Stimulated activated memory B cell treated with anti-CD40 and anti-IgM and Interleukin-4, amounts not matched to agents 10 μg/mL and 1 μg/mL and 100 μg/mL, for 72 hours (primary cell): ENCODE data around the gene SOCS1.
A peak's percentile ranks its signal among the peaks of the same experiment; 100 is the strongest.

Source experiments
- ATAC-seq: fragments of 150-1000 bp; cut with Tn5 transposase; 2 replicates; pipeline ENCODE4 v1.10.0; 2021
- H3K27ac Mint-ChIP-seq: one replicate; pipeline ENCODE4 v1.8.0; 2022; ENCODE audit warnings: mild to moderate bottlenecking, mixed read lengths
- H3K27me3 Mint-ChIP-seq: one replicate; pipeline ENCODE4 v1.8.0; 2022; ENCODE audit warnings: mixed read lengths
- H3K36me3 Mint-ChIP-seq: one replicate; pipeline ENCODE4 v1.8.0; 2022; ENCODE audit warnings: mixed read lengths
- H3K4me1 Mint-ChIP-seq: one replicate; pipeline ENCODE4 v1.8.0; 2022; ENCODE audit warnings: mixed read lengths
- H3K4me3 Mint-ChIP-seq: one replicate; pipeline ENCODE4 v1.8.0; 2022; ENCODE audit warnings: mild to moderate bottlenecking, moderate library complexity, mixed read lengths
- H3K9me3 Mint-ChIP-seq: one replicate; pipeline ENCODE4 v1.8.0; 2022; ENCODE audit warnings: mixed read lengths

SOCS1 gene

DNA sequence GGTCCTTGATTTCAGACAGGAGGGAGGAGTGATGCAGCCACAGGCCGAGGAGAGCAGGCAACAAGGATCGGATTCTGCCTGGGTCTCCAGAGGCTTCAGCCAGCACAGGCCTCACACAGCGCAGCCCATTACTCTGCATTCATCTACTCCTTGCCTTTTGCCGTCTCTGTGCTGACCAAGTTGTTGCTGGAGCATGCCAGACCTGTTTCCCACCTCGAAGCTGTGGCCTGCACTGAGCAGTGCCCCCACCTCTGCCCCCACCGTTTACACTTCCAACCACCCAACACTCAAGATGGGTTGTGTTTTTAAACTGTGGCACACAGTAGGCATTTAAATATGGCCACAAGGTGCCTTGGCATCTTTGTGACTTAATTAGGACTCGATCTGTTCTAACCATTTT, 19.0 kb upstream of the SOCS1 start:
- Mint-ChIP-seq H3K4me3 (no peak overlapping the region), H3K4me1 (peaks cover 15% of the 10 kb centered on the region), H3K27ac (no peak overlapping the region), H3K36me3 (no peaks in the 10 kb centered on the region), H3K9me3 (no peaks in the 10 kb centered on the region), H3K27me3 (no peaks in the 10 kb centered on the region)
- ATAC-seq = no peak

DNA sequence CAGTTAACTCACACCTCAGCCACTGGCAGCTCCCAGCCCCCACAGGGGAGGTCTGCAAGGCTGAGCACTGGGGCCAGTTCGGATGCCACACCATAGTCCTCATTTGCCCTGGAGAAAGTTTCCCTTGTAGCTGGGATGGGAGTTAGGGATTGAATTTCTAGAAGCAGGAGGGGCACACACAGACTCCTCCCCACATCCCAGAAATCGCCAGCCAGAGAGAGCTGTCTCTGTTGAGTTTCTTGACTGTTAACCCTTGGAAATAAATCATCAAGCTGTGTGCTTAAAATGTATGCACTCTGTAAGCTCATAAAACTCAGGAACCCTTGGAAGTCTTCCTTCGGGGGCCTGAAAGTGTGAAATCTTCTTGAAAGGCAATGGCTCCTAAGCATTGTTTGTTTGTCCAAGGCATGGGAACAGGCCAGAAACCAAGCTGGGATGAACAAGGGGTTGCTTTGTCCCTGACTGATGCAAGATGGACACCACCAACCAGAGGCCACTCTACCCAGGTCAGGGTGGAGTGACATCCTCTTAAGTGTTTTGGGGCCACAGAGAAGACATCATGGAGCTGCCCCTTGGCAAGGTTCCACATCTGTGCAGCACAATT, 17.8 kb upstream of the SOCS1 start:
- no peaks in the 10 kb centered on the region for H3K27me3 Mint-ChIP-seq
- H3K36me3 Mint-ChIP-seq = no peaks in the 10 kb centered on the region
- H3K4me1 Mint-ChIP-seq = peaks cover 3% of the 10 kb centered on the region
- H3K4me3 Mint-ChIP-seq = no peak overlapping the region
- H3K27ac Mint-ChIP-seq = no peak overlapping the region
- H3K9me3 Mint-ChIP-seq = no peaks in the 10 kb centered on the region
- no peak for ATAC-seq

DNA sequence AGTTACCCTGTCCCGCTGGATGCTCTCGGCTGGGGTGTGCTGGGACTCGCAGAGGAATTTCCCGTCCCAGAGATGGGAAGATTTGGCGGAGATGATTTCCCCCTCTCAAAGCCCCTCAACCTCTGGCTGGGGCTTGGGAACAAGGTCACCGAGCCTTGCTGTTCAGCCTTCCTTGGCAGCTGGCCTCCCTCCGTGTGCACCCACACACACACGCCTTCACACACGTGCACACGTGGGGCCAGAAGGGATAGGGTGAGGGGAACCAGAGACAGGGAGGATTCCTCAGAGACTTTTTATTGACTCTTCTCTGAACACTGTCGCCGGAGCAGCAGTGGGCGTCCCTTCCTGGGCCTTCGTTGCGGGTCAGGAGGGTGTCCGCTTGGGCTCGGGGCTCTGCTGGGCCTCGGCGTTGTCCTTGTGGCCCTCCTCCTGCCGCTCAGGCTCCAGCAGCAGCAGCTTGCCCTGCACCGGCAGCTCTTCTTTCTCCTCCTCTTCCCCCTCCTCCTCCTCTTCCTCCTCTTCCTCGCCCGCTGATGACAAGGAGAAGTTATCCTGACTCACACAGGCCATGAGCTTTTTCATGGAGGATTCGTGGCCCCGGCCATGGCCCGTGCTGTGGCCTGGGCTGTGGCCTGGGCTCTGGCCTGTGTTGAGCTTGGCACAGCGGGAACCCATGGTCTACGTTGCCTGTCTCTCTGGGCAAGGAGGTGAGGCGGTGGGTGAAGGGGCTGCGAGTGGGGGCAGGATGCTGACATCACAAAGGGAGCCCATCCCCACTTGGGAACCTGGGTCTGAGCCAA, 17.1 kb upstream of the SOCS1 start, which contains the start of gene PRM3:
Gene PRM3, minus strand, starts transcription at position 709 of the 800 bp plus-strand sequence. Its CDS starts 34 bp downstream, at position 675.
- no peak within 1 kb of the TSS for H3K4me3 Mint-ChIP-seq
- H3K27ac Mint-ChIP-seq = no peak within 1 kb of the TSS
- no peaks in the 10 kb centered on the region for H3K36me3 Mint-ChIP-seq
- no peaks in the 10 kb centered on the region for H3K4me1 Mint-ChIP-seq
- no peaks in the 10 kb centered on the region for H3K9me3 Mint-ChIP-seq
- no peak for ATAC-seq
- H3K27me3 Mint-ChIP-seq = no peaks in the 10 kb centered on the region

DNA sequence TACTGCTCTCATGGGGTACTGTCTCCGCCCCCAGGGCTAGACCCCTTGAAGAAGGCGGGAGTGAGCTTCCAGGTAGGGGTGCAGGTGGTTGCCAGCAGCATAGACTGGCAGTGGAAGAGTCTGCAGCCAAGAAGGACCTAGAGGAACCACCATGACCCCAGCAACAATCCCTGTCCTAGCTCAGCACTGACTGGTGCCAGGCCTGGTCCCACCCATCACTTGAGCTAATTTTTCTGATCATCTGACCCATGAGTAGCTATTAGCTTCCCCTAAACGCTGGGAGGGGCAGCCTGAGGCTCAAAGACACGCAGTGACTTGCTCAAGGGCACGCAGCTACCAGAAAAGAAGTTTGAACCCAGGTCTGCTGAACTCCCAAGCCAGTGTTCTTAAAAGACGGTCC, 16.5 kb upstream of the SOCS1 start:
- no peak overlapping the region for H3K4me3 Mint-ChIP-seq
- H3K27ac Mint-ChIP-seq = no peak overlapping the region
- no peak for ATAC-seq
- H3K9me3 Mint-ChIP-seq = no peaks in the 10 kb centered on the region
- no peaks in the 10 kb centered on the region for H3K4me1 Mint-ChIP-seq
- no peaks in the 10 kb centered on the region for H3K27me3 Mint-ChIP-seq
- H3K36me3 Mint-ChIP-seq = no peaks in the 10 kb centered on the region

DNA sequence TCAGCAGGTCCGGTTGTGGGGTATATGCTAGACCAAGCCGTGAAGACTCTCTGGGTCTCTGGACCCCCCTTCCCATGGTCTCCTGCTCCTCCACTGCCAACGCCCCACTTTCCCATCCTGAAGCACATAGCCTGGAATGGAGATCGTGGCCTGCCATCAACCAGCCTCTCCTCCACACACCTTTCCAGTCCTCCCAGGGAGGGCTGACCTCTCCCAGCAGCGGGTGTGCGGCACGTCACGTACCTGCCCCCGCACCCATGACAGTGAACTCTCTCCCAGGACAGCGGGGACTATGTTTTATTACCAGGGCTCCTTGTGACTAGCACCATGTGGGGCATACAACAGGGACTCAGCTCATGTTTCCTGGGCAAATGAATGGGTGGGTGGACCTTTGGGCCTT, 15.6 kb upstream of the SOCS1 start:
- Mint-ChIP-seq H3K4me1 (no peaks in the 10 kb centered on the region), H3K27me3 (no peaks in the 10 kb centered on the region), H3K9me3 (no peaks in the 10 kb centered on the region), H3K36me3 (no peaks in the 10 kb centered on the region), H3K27ac (no peak overlapping the region), H3K4me3 (no peak overlapping the region)
- ATAC-seq = no peak

DNA sequence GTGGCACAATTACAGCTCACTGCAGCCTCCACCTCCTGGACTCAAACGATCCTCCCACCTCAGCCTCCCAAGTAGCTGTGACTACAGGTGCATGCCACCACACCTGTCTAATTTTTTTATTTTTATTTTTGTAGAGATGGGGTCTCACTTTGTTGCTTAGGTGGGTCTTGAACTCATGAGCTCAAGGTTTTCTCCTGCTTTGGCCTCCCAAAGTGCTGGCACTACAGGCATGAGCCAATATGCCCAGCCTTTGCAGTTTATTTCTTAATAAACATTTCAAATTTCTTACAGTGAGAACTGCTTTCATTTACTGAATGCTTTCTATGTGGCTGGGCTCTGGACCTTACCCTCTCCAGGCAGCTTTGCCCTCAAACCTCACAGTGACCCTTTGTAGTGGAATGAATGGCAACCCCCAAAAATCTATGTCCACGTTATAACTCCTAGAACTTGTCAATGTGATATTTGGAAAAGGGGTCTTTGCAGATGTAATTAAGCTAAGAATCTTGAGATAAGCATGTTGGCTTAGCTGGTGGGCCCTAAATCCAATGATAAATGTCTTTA, 14.7 kb upstream of the SOCS1 start:
- Mint-ChIP-seq H3K27ac (no peak overlapping the region), H3K36me3 (no peaks in the 10 kb centered on the region), H3K4me1 (no peaks in the 10 kb centered on the region), H3K9me3 (no peaks in the 10 kb centered on the region), H3K4me3 (no peak overlapping the region), H3K27me3 (no peaks in the 10 kb centered on the region)
- ATAC-seq = no peak

DNA sequence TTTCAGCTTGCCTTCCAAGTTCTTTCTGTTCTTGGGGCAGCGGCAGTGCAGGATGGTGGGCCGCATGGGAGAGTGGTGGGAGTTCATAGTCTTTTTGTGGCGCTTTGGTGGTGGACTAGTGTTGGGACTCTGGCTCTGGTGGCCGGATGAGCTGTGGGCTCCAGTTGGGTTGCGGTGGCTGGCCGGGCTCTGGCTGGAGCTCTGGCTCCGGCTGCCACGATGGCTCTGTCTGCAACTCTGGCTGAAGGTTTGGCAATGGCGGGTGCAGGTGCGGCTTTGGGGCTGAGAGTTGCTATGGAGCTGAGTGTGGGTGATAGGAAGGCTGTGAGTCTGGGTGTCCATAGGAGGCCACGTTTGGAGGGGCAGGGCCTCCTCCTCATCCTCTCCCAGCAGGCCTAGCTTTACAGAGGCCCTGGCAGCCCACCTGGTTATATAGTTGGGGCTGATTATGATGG, 12.9 kb upstream of the SOCS1 start, which contains the start of gene TNP2:
Gene TNP2, minus strand, starts transcription at position 405 of the 455 bp plus-strand sequence. Its CDS starts 63 bp downstream, at position 342.
- ATAC-seq = no peak
- H3K4me3 Mint-ChIP-seq = no peak within 1 kb of the TSS
- H3K27ac Mint-ChIP-seq = peak within 1 kb of the TSS; percentile 3
- H3K27me3 Mint-ChIP-seq = no peaks in the 10 kb centered on the region
- H3K4me1 Mint-ChIP-seq = peaks cover 10% of the 10 kb centered on the region
- H3K9me3 Mint-ChIP-seq = no peaks in the 10 kb centered on the region
- H3K36me3 Mint-ChIP-seq = no peaks in the 10 kb centered on the region

DNA sequence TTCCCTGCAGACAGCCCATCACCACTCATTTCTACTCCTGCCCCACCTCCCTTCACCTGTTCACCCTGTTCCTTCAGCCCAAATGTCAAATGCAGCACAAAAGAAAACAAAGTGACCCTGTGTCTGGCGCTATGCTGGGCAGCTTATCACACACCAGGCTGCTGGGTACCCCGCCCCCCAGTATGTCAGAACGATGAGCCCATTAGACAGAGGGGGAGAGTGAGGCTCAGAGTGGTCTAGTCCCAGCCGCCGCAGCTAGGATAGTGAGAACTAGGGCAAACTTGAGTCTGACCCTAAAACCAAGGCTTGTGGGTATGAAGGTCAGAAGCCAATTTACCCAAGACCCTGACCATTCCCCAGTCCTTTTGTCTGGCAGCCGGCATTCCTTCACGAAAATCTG, 9.1 kb upstream of the SOCS1 start:
- Mint-ChIP-seq H3K27ac (no peak overlapping the region), H3K4me1 (peaks cover 21% of the 10 kb centered on the region), H3K9me3 (no peaks in the 10 kb centered on the region), H3K4me3 (no peak overlapping the region), H3K27me3 (no peaks in the 10 kb centered on the region), H3K36me3 (no peaks in the 10 kb centered on the region)
- ATAC-seq = no peak

DNA sequence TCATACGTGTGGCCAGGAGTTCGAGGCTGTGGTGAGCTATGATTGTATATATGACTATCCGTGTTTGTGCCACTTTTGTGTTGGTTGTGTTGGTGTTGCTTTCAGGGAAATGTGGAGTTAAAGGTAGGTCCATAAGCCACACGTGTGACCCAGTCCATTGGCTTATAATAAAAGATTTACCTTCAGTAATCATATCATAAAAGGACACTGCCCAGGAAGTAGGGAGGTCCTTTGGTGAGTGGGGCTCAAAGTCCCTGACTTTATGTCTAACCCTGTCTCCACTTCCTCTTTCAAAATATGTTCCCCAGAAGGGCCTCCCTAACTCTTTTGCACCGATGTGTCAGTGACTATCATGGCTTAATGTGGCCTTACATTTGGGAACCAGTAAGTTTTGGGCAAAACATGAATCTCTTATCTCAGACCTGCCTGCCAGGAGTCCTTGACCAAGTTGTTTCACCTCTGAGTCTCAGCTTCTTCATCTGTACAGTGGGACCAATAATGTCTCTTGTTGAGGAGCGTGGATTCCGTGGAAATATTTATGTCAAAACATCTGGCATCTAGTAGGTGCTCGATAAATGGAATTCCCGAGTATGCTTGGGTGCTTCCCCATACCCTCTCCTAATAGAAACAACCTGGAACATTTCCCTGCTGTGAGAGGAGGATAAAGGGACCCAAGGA, 8.3 kb upstream of the SOCS1 start:
- no peak overlapping the region for H3K4me3 Mint-ChIP-seq
- no peaks in the 10 kb centered on the region for H3K36me3 Mint-ChIP-seq
- H3K4me1 Mint-ChIP-seq = peaks cover 21% of the 10 kb centered on the region
- H3K27me3 Mint-ChIP-seq = no peaks in the 10 kb centered on the region
- peak; percentile 58 for ATAC-seq
- H3K27ac Mint-ChIP-seq = peak overlapping the region; percentile 74
- H3K9me3 Mint-ChIP-seq = no peaks in the 10 kb centered on the region

DNA sequence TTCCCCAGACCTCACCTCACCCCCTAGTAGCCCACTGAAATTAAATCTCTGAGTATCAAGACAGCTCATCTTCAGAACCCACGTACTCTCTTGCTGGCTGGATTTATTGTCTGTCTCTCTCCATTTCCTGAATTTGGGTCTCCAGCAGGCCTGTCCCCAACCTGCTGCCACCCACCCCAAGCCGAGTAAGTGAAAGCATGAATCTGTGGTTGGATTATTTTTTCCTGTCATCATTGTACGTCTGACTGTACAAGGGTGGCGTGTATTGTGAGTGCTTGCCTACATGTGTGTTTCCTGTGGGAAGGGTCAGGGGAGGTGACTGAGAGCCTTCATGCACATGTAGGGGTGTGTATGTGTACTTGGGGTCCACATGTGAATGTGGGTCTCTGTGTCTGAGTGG, 7.7 kb upstream of the SOCS1 start:
- peaks cover 26% of the 10 kb centered on the region for H3K4me1 Mint-ChIP-seq
- peak; percentile 67 for ATAC-seq
- no peaks in the 10 kb centered on the region for H3K9me3 Mint-ChIP-seq
- H3K27ac Mint-ChIP-seq = peak overlapping the region; percentile 74
- no peak overlapping the region for H3K4me3 Mint-ChIP-seq
- H3K36me3 Mint-ChIP-seq = no peaks in the 10 kb centered on the region
- no peaks in the 10 kb centered on the region for H3K27me3 Mint-ChIP-seq

DNA sequence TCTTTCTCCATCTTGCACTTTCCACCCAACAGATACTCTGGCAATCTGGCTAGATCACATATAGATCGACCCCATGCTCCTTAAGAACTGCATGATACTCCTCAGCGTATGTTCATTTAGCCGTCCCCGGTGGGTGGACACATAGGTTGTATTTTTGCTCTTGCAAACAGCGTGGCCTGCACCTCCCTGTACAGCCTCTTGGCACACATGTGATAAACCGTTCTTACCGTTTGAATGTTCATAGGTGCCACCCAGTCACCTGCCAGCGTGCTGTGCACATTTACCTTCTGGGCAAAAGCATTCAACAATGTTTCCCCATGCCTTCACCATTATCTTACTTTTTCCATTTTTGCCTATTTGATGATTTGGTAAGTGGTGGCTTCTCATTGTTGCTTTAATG, 6.9 kb upstream of the SOCS1 start:
- Mint-ChIP-seq H3K27ac (peak overlapping the region; percentile 74), H3K36me3 (no peaks in the 10 kb centered on the region), H3K27me3 (no peaks in the 10 kb centered on the region), H3K4me3 (no peak overlapping the region), H3K9me3 (no peaks in the 10 kb centered on the region), H3K4me1 (peaks cover 34% of the 10 kb centered on the region)
- ATAC-seq = no peak

DNA sequence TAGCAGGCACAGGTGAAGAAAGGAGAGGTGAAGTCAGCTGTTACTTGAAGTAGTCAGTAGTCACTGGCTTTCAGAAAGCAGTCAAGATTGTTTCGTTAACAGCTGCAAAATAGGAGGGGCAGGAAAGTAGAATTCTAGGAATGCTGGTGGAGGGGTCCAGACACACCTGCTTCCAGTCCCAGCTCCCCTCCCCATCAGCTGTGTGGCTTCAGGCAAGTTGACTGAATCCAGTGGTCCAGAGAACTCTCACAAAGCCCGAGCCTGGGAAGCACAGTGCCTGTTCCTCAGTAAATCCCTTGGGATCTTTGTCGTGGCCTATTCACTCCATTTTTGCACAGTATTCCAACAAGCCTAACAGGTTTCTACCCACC, 4.6 kb upstream of the SOCS1 start:
- peak overlapping the region; percentile 1 for H3K27ac Mint-ChIP-seq

DNA sequence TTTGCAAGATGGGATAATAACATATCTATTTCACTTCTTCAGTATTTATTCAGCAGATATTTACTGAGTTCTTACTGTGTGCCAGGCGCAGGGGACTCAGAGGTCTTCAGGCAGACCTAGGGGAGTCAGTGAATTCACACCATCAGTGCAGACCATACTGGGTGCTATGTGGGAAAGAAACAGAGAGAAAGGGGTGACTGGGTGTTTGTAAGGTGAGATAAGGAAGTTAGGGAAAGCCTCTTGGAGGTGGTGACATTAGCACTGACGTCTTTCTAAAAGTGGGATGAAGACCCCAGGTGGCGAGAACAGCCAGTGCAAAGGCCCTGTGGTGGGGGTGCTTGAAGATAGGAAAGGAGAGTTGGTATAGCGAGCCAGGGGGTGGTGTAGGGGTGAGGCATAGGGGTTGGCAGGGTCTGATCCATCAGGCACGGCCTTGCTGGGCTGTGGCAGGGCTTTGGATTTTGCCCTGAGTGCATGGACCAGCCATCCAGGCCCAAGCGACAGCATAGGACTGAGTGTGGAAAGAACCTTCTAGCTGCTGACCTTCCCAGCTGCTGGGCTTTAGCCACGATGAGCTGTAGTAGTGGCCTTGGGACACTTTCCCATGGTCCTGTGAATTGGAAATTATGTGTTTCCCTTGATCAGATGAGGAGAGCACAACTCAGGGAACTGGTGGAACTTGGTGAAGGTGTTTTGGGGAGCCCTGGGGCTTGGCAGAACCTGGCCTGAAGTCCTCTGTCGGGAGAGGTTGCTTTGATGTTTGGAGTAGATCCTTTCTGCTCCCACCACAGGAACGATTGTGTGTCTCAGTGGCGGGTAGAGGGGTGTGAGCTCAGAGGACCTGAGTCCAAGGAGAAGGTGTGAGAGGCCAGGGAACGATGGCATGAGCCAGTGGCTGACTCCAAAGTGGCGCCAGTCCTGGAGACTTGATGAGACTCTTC, 3.9 kb upstream of the SOCS1 start:
- H3K4me1 Mint-ChIP-seq = peaks cover 43% of the 10 kb centered on the region

More for the DNA sequence above, 4.6 kb upstream of the SOCS1 start:
- no peak overlapping the region for H3K4me3 Mint-ChIP-seq
- H3K27me3 Mint-ChIP-seq = no peaks in the 10 kb centered on the region
- no peaks in the 10 kb centered on the region for H3K36me3 Mint-ChIP-seq
- no peaks in the 10 kb centered on the region for H3K9me3 Mint-ChIP-seq
- H3K4me1 Mint-ChIP-seq = peaks cover 44% of the 10 kb centered on the region
- no peak for ATAC-seq

More for the DNA sequence above, 3.9 kb upstream of the SOCS1 start:
- Mint-ChIP-seq H3K27ac (peak overlapping the region; percentile 1), H3K4me3 (no peak overlapping the region), H3K36me3 (peaks cover 6% of the 10 kb centered on the region), H3K9me3 (no peaks in the 10 kb centered on the region), H3K27me3 (no peaks in the 10 kb centered on the region)
- ATAC-seq = no peak
